Cardiac muscle cell (in vitro differentiated cells and primary cell): ENCODE measurements around the gene KDM4B. TPM values are rescaled to one million over a fixed set of nuclear protein-coding genes. Genes with fewer than 3 reads are reported as not detected.

Experiments used
- DNase-seq, 2 donors: peaks; one replicate each; pipeline versions ENCODE4 v3.0.0 to v3.0.0-alpha.2; 2010 to 2017; ENCODE audit warnings: low read depth in 1 of 2, low spot score in 1 of 2
- H3K27ac ChIP-seq: fragments of 200-600 bp; sonication (generic); 2 replicates; pipeline ENCODE4 v1.5.1; 2016
- H3K27me3 ChIP-seq: fragments of 200-600 bp; sonication (generic); 2 replicates; pipeline ENCODE4 v1.6.0; 2016; ENCODE audit warnings: control low read depth
- H3K36me3 ChIP-seq: fragments of 200-600 bp; sonication (generic); 2 replicates; pipeline ENCODE4 v1.5.1; 2016; ENCODE audit warnings: control low read depth
- H3K4me1 ChIP-seq: fragments of 200-600 bp; sonication (generic); 2 replicates; pipeline ENCODE4 v1.8.1; 2017; ENCODE audit warnings: low read depth, mild to moderate bottlenecking, mixed run types
- H3K4me3 ChIP-seq: fragments of 200-600 bp; sonication (generic); 2 replicates; pipeline ENCODE4 v1.5.1; 2016; ENCODE audit warnings: mild to moderate bottlenecking
- H3K9me3 ChIP-seq: fragments of 200-600 bp; sonication (generic); 2 replicates; pipeline ENCODE4 v1.5.1; 2017; ENCODE audit warnings: low read depth, mild to moderate bottlenecking, control low read depth
- CTCF ChIP-seq: IDR thresholded peaks from 2 replicates; pipeline ENCODE4 v1.5.1; 2012; ENCODE audit warnings: low read depth, mild to moderate bottlenecking, low read length
- polyA plus RNA-seq: library from polyadenylated mRNA; unstranded; fragments of >200 nt; fragmentation: Nextera tagmentation; extraction: Ambion mirVana; gene quantifications from 2 replicates; pipeline ENCODE4 v1.2.1, GENCODE V29; 2016
- total RNA-seq: library from RNA; depleted of rRNA; stranded (reverse); fragments of >200 nt; gene quantifications from 2 replicates; pipeline ENCODE4 v1.2.3, GENCODE V29; 2016

The KDM4B gene
- total and polyA plus RNA-seq, 2 experiments from 2014 or later: 74.6 to 90.6 TPM

GRCh38 chr19:5104871-5105351, 136.0 kb downstream of the KDM4B start:
- TF ChIP-seq CTCF: no peak
- no peaks in the 10 kb centered on the region for H3K36me3 ChIP-seq
- H3K4me3 ChIP-seq: no peak overlapping the region
- peaks cover 20% of the 10 kb centered on the region for H3K4me1 ChIP-seq
- DNase-seq: no peak
- H3K9me3 ChIP-seq: no peaks in the 10 kb centered on the region
- peak overlapping the region; percentile 57 for H3K27ac ChIP-seq
- H3K27me3 ChIP-seq: no peaks in the 10 kb centered on the region

- H3K27ac ChIP-seq: peak overlapping the region; percentile 79
- no peaks in the 10 kb centered on the region for H3K9me3 ChIP-seq
- H3K4me3 ChIP-seq: no peak overlapping the region
- no peak for DNase-seq
- peaks cover 20% of the 10 kb centered on the region for H3K4me1 ChIP-seq
- H3K27me3 ChIP-seq: no peaks in the 10 kb centered on the region
- TF ChIP-seq CTCF: no peak
- peaks cover 1% of the 10 kb centered on the region for H3K36me3 ChIP-seq
Measured at GRCh38 chr19:5106191-5106726, 137.3 kb downstream of the KDM4B start.

- Histone ChIP-seq H3K4me1 (peaks cover 20% of the 10 kb centered on the region), H3K36me3 (peaks cover 8% of the 10 kb centered on the region), H3K4me3 (no peak overlapping the region), H3K27me3 (no peaks in the 10 kb centered on the region), H3K9me3 (no peaks in the 10 kb centered on the region), H3K27ac (peak overlapping the region; percentile 79)
- no peak for DNase-seq
- no peak for TF ChIP-seq CTCF
Measured at GRCh38 chr19:5106971-5107370, 138.1 kb downstream of the KDM4B start.

- Histone ChIP-seq H3K27me3 (no peaks in the 10 kb centered on the region), H3K4me3 (no peak overlapping the region), H3K27ac (peak overlapping the region; percentile 79), H3K36me3 (peaks cover 8% of the 10 kb centered on the region), H3K9me3 (no peaks in the 10 kb centered on the region), H3K4me1 (peaks cover 24% of the 10 kb centered on the region)
- no peak for DNase-seq
- TF ChIP-seq CTCF: no peak
Measured at GRCh38 chr19:5107432-5108122, 138.7 kb downstream of the KDM4B start.

- no peak for DNase-seq
- H3K4me1 ChIP-seq: peaks cover 27% of the 10 kb centered on the region
- peak overlapping the region; percentile 79 for H3K27ac ChIP-seq
- H3K36me3 ChIP-seq: peaks cover 8% of the 10 kb centered on the region
- no peaks in the 10 kb centered on the region for H3K27me3 ChIP-seq
- H3K4me3 ChIP-seq: no peak overlapping the region
- no peak for TF ChIP-seq CTCF
- no peaks in the 10 kb centered on the region for H3K9me3 ChIP-seq
Measured at GRCh38 chr19:5108123-5108596, 139.2 kb downstream of the KDM4B start.
